ENCODE measurements around the gene CLPSL1.

Gene CLPSL1

GRCh38 chr6:35780719-35781118, at the start of gene CLPSL1:
CLPSL1 (plus strand) TSS chr6:35781019; CDS start chr6:35781111, 92 bp downstream.
- Histone ChIP-seq H3K27ac (ENCODE audit: low read length) (no peak within 1 kb of the TSS), H4K20me1 (ENCODE audit: insufficient read depth, low read length) (no peaks in the 10 kb centered on the region), H3K27me3 (ENCODE audit: insufficient read depth, low read length, poor library complexity) (peaks cover 9% of the 10 kb centered on the region), H3K4me1 (ENCODE audit: insufficient read depth, low read length) (no peaks in the 10 kb centered on the region), H3K4me2 (ENCODE audit: insufficient read depth, low read length) (no peak within 1 kb of the TSS), H3K9me3 (ENCODE audit: insufficient read depth, low read length, severe bottlenecking) (no peaks in the 10 kb centered on the region), H3K9ac (ENCODE audit: low read depth, low read length) (no peak within 1 kb of the TSS), H3K79me2 (ENCODE audit: insufficient read depth, low read length) (no peaks in the 10 kb centered on the region), H2AFZ (ENCODE audit: low read depth, low read length) (no peak within 1 kb of the TSS), H3K4me3 (ENCODE audit: low read depth in 1 of 2, low read length in 2 of 2) (no peak within 1 kb of the TSS), H3K36me3 (ENCODE audit: insufficient read depth, low read length) (no peaks in the 10 kb centered on the region)
- no peak for TF ChIP-seq CTCF (IDR thresholded peaks at IDR 0.05; ENCODE audit: borderline replicate concordance, extremely low read depth, low read length, poor library complexity, severe bottlenecking)
- TF ChIP-seq EZH2 (IDR thresholded peaks at IDR 0.05; ENCODE audit: borderline replicate concordance, low read depth, low read length, severe bottlenecking) = no peak
- ATAC-seq (ENCODE audit: insufficient read depth, low read depth) (no peak), DNase-seq (no peak)

- H3K4me3 ChIP-seq (ENCODE audit: low read depth in 1 of 2, low read length in 2 of 2) = peak overlapping the region; percentile 3 to 64; a peak in 3 of 4 replicates
- peak overlapping the region; percentile 61 for H2AFZ ChIP-seq (ENCODE audit: low read depth, low read length)
- H4K20me1 ChIP-seq (ENCODE audit: insufficient read depth, low read length) = peaks cover 26% of the 10 kb centered on the region
- H3K27me3 ChIP-seq (ENCODE audit: insufficient read depth, low read length, poor library complexity) = peaks cover 11% of the 10 kb centered on the region
- H3K79me2 ChIP-seq (ENCODE audit: insufficient read depth, low read length) = no peaks in the 10 kb centered on the region
- ATAC-seq (ENCODE audit: insufficient read depth, low read depth) = peak; percentile 23
- peaks cover 68% of the 10 kb centered on the region for H3K4me1 ChIP-seq (ENCODE audit: insufficient read depth, low read length)
- TF ChIP-seq CTCF (IDR thresholded peaks at IDR 0.05; ENCODE audit: borderline replicate concordance, extremely low read depth, low read length, poor library complexity, severe bottlenecking) (no peak), EZH2 (IDR thresholded peaks at IDR 0.05; ENCODE audit: borderline replicate concordance, low read depth, low read length, severe bottlenecking) (no peak)
- peak overlapping the region; percentile 91 for H3K4me2 ChIP-seq (ENCODE audit: insufficient read depth, low read length)
- peak; percentile 89 for DNase-seq
- H3K27ac ChIP-seq (ENCODE audit: low read length) = peak overlapping the region; percentile 56
- no peaks in the 10 kb centered on the region for H3K36me3 ChIP-seq (ENCODE audit: insufficient read depth, low read length)
- no peaks in the 10 kb centered on the region for H3K9me3 ChIP-seq (ENCODE audit: insufficient read depth, low read length, severe bottlenecking)
- peak overlapping the region; percentile 52 for H3K9ac ChIP-seq (ENCODE audit: low read depth, low read length)
Measured at GRCh38 chr6:35731414-35731735, 49.4 kb upstream of the CLPSL1 start.

- Histone ChIP-seq H3K27me3 (ENCODE audit: insufficient read depth, low read length, poor library complexity) (peaks cover 5% of the 10 kb centered on the region), H4K20me1 (ENCODE audit: insufficient read depth, low read length) (peaks cover 24% of the 10 kb centered on the region), H2AFZ (ENCODE audit: low read depth, low read length) (peak overlapping the region; percentile 74), H3K4me1 (ENCODE audit: insufficient read depth, low read length) (peaks cover 62% of the 10 kb centered on the region), H3K36me3 (ENCODE audit: insufficient read depth, low read length) (no peaks in the 10 kb centered on the region), H3K4me2 (ENCODE audit: insufficient read depth, low read length) (peak overlapping the region; percentile 91), H3K9me3 (ENCODE audit: insufficient read depth, low read length, severe bottlenecking) (no peaks in the 10 kb centered on the region), H3K27ac (ENCODE audit: low read length) (peak overlapping the region; percentile 67), H3K4me3 (ENCODE audit: low read depth in 1 of 2, low read length in 2 of 2) (peak overlapping the region; percentile 3 to 64; a peak in 3 of 4 replicates), H3K79me2 (ENCODE audit: insufficient read depth, low read length) (no peaks in the 10 kb centered on the region), H3K9ac (ENCODE audit: low read depth, low read length) (peak overlapping the region; percentile 52)
- DNase-seq (peak; percentile 94), ATAC-seq (ENCODE audit: insufficient read depth, low read depth) (peak; percentile 47)
- TF ChIP-seq EZH2 (IDR thresholded peaks at IDR 0.05; ENCODE audit: borderline replicate concordance, low read depth, low read length, severe bottlenecking) (no peak), CTCF (IDR thresholded peaks at IDR 0.05; ENCODE audit: borderline replicate concordance, extremely low read depth, low read length, poor library complexity, severe bottlenecking) (peak; percentile 28)
Measured at GRCh38 chr6:35731736-35732532, 48.9 kb upstream of the CLPSL1 start.
